ENCODE measurements around the gene PLET1.
"Not testable (repeated sequence)": the region's sequence is repeated elsewhere in the genome, so short reads cannot be mapped to it uniquely, and the experiment has no call there.

PLET1 gene

GRCh38 chr11:112200252-112200651 lies 60.4 kb downstream of the PLET1 start:
- DNase-seq = no peak

- DNase-seq = not testable (repeated sequence)
Measured at GRCh38 chr11:112199101-112199500, 61.6 kb downstream of the PLET1 start.
